GM12891 (cell line): ENCODE measurements around the gene CLUH.

Experiments used
- POLR2A ChIP-seq: IDR thresholded peaks from 2 replicates; pipeline ENCODE4 v1.6.1; 2011; ENCODE audit warnings: low read depth, low read length, control low read depth
- POLR2AphosphoS5 ChIP-seq: IDR thresholded peaks from 2 replicates; pipeline ENCODE4 v1.6.1; 2011; ENCODE audit warnings: low read depth, low read length, control low read depth

- TF ChIP-seq POLR2AphosphoS5 (no peak), POLR2A (no peak)
Measured at GRCh38 chr17:2681650-2682049, 29.9 kb downstream of the CLUH start.
